ENCODE results near the gene SCUBE1.
"Not testable (repeated sequence)": the region's sequence is repeated elsewhere in the genome, so short reads cannot be mapped to it uniquely, and the experiment has no call there.

DNA sequence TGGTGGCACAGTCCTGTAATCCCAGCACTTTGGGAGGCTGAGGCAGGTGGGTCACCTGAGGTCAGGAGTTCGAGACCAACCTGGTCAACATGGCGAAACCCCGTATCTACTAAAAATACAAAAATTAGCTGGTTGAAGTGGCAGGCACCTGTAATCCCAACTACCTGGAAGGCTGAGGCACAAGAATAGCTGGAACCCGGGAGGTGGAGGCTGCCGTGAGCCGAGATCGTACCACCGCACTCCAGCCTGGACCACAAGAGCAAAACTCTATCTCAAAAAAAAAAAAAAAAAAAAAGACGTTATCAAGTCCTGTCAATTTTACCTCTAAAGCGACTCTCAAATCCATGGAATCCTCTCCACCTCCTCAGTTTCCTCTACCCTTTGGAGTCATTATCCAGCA is 12.5 kb upstream of the SCUBE1 start:
- TF ChIP-seq, protein P1, sequence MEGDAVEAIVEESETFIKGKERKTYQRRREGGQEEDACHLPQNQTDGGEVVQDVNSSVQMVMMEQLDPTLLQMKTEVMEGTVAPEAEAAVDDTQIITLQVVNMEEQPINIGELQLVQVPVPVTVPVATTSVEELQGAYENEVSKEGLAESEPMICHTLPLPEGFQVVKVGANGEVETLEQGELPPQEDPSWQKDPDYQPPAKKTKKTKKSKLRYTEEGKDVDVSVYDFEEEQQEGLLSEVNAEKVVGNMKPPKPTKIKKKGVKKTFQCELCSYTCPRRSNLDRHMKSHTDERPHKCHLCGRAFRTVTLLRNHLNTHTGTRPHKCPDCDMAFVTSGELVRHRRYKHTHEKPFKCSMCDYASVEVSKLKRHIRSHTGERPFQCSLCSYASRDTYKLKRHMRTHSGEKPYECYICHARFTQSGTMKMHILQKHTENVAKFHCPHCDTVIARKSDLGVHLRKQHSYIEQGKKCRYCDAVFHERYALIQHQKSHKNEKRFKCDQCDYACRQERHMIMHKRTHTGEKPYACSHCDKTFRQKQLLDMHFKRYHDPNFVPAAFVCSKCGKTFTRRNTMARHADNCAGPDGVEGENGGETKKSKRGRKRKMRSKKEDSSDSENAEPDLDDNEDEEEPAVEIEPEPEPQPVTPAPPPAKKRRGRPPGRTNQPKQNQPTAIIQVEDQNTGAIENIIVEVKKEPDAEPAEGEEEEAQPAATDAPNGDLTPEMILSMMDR (IDR thresholded peaks at IDR 0.05): not testable (repeated sequence)
- not testable (repeated sequence) for TF ChIP-seq POLR2A, POLR2AphosphoS5 (IDR thresholded peaks at IDR 0.05)
